MM.1S (cell line): ENCODE measurements around the gene ZNF282.

Experiments
- EZH2 ChIP-seq: fragments of 300-600 bp; sonication (generic); optimal IDR thresholded peaks from 2 replicates; pipeline ENCODE3; 2017; ENCODE audit warnings: low read depth, mild to moderate bottlenecking, antibody characterized with exemption, low read length, mixed read lengths
- EZH2phosphoT487 ChIP-seq: fragments of 300-600 bp; sonication (generic); IDR thresholded peaks from 2 replicates; pipeline ENCODE4 v1.6.1; 2018; ENCODE audit warnings: antibody characterized with exemption, low read length
- TF ChIP-seq, protein P1 (sequence below): fragments of 300-600 bp; sonication (generic); IDR thresholded peaks from 2 replicates; pipeline ENCODE4 v1.5.1; 2016; ENCODE audit warnings: antibody characterized with exemption, low read length, mixed read lengths

GRCh38 chr7:149153346-149153745 lies 42.0 kb upstream of the ZNF282 start:
- TF ChIP-seq, protein P1, sequence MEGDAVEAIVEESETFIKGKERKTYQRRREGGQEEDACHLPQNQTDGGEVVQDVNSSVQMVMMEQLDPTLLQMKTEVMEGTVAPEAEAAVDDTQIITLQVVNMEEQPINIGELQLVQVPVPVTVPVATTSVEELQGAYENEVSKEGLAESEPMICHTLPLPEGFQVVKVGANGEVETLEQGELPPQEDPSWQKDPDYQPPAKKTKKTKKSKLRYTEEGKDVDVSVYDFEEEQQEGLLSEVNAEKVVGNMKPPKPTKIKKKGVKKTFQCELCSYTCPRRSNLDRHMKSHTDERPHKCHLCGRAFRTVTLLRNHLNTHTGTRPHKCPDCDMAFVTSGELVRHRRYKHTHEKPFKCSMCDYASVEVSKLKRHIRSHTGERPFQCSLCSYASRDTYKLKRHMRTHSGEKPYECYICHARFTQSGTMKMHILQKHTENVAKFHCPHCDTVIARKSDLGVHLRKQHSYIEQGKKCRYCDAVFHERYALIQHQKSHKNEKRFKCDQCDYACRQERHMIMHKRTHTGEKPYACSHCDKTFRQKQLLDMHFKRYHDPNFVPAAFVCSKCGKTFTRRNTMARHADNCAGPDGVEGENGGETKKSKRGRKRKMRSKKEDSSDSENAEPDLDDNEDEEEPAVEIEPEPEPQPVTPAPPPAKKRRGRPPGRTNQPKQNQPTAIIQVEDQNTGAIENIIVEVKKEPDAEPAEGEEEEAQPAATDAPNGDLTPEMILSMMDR: no peak
- TF ChIP-seq EZH2 (no peak), EZH2phosphoT487 (no peak)
